GM12873 (cell line): Measurements from ENCODE around the gene PDE1C.

Source experiments
- CTCF ChIP-seq: IDR thresholded peaks from 2 replicates; pipeline ENCODE4 v1.5.1; 2012; ENCODE audit warnings: low read depth, mild to moderate bottlenecking, moderate library complexity, low read length, control low read depth; ENCODE audit not compliant: insufficient read depth; ENCODE audit errors: missing control alignments

Gene PDE1C

GRCh38 chr7:31940167-31940566, 130.0 kb downstream of the PDE1C start:
- TF ChIP-seq CTCF = no peak

DNA sequence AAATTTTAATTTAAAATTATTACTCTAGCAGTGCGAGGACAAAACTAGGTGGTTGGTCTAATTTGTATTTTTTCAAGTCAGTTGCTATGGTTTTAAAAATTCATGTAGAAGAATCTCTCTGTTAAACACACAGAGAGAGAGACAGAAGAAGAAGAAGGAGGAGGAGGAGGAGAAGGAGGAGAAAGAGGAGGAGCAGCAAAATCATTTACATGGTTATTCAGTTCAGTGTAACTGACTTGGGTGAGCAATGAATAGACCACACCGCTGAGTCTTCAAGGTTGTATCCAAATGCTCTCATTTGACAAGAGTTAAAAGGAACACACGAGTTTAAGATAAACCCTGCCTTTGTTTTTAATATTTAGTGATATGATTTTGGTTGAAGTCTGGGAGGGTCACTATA, 131.1 kb downstream of the PDE1C start:
- no peak for TF ChIP-seq CTCF

DNA sequence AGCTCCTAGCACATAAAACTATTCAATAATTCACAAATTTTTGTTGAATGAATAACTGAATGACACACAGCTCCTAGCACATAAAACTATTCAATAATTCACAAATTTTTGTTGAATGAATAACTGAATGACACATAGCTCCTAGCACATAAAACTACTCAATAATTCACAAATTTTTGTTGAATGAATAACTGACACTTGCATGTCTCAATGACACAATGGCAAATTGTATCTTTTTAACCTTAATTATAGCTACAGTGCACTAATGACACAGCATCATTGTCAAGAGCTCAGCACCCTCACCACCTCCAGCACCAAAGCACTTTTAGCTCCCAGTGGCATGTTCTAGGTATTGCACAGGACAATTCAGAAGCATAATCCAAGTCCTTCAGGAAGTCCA, 131.6 kb downstream of the PDE1C start:
- no peak for TF ChIP-seq CTCF

- no peak for TF ChIP-seq CTCF
These were observed 132.2 kb downstream of the PDE1C start for GRCh38 chr7:31937982-31938381.

GRCh38 chr7:31935124-31936054, 134.8 kb downstream of the PDE1C start:
- no peak for TF ChIP-seq CTCF

DNA sequence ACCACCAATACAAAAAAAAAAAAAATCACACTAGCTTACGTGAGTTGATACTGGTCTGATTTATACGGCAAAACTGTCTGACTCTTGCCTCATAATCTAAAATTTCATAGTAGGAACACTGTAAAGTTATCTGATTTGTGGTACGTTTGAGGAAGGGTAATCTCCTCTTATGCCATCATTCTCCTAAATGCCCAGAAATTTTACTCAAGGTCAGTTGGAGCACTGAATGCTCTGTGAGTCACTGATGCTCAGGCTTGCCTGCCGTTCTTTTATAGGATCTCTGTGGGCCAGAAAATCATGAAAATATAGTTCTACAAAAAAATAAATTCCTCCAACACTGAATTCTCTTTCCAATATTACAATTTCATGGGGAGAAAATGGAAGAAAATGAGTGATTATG, 135.7 kb downstream of the PDE1C start:
- TF ChIP-seq CTCF = no peak

DNA sequence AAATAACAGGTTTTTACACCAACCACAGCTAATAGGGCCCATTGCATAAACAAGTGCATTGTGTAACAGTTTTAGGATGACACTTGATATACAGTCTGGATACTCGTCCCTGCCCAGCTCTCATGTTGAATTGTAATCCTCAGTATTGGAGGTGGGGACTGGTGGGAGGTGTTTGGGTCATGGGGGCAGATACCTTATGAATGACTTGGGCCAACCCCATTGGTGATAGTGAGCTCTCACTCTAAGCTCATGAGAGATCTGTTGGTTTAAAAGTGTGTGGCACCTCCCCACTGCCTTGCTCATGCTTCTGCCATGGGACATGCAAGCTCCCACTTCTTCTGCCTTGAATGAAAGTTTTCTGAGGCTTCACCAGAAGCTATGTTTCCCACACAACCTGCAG, 136.7 kb downstream of the PDE1C start:
- no peak for TF ChIP-seq CTCF
